GM12878 (cell line): ENCODE data around the gene PSME3.

Experiments used
- ATF7 ChIP-seq: fragments of 450-650 bp; IDR thresholded peaks from 2 replicates; pipeline ENCODE4 v1.6.1; 2016; ENCODE audit warnings: low read depth, mild to moderate bottlenecking
- CTCF ChIP-seq, 3 experiments: IDR thresholded peaks in 2 of 3; conservative IDR thresholded peaks in 1 of 3; 2 replicates each; pipeline ENCODE4 v1.5.1; 2011; ENCODE audit warnings: low read depth in 3 of 3, low read length in 3 of 3, mild to moderate bottlenecking in 3 of 3, control low read depth in 2 of 3, moderate library complexity in 2 of 3, inconsistent platforms in 1 of 3, mixed read lengths in 1 of 3; ENCODE audit not compliant: control insufficient read depth in 2 of 3, insufficient read depth in 1 of 3; ENCODE audit errors: extremely low read depth in 1 of 3
- EP300 ChIP-seq, 2 experiments: fragments of 150-350 bp in 1 of 2; IDR thresholded peaks; 2 replicates each; pipeline ENCODE4 v1.6.1; 2011 to 2012; ENCODE audit warnings: low read depth in 2 of 2, low read length in 2 of 2, borderline replicate concordance in 1 of 2, improper control_type of control experiment in 1 of 2, inconsistent platforms in 1 of 2; ENCODE audit not compliant: control insufficient read depth in 1 of 2
- FOXM1 ChIP-seq: IDR thresholded peaks from 2 replicates; pipeline ENCODE4 v1.6.1; 2012; ENCODE audit warnings: low read depth, mild to moderate bottlenecking, inconsistent platforms, low read length, moderate library complexity
- GABPA ChIP-seq: IDR thresholded peaks from 2 replicates; pipeline ENCODE4 v1.6.1; 2014; ENCODE audit warnings: antibody characterized with exemption, low read depth, mild to moderate bottlenecking, inconsistent platforms
- IRF4 ChIP-seq: IDR thresholded peaks from 2 replicates; pipeline ENCODE4 v1.6.1; 2011; ENCODE audit warnings: low read depth, low read length
- KLF5 ChIP-seq: fragments of 450-650 bp; IDR thresholded peaks from 2 replicates; pipeline ENCODE4 v1.6.1; 2014; ENCODE audit warnings: mild to moderate bottlenecking; ENCODE audit not compliant: partially characterized antibody
- SIN3A ChIP-seq: IDR thresholded peaks from 2 replicates; pipeline ENCODE4 v1.6.1; 2012; ENCODE audit warnings: low read depth, low read length, improper control_type of control experiment
- SUZ12 ChIP-seq: fragments of 200-600 bp; sonication (generic); IDR thresholded peaks from one replicate; pipeline ENCODE4 v1.6.1; 2018; ENCODE audit warnings: antibody characterized with exemption, mild to moderate bottlenecking; ENCODE audit not compliant: unreplicated experiment
- TCF7 ChIP-seq: IDR thresholded peaks from 2 replicates; pipeline ENCODE4 v1.6.1; 2014; ENCODE audit warnings: antibody characterized with exemption, borderline replicate concordance
- TF ChIP-seq, protein P1 (sequence below): fragments of 450-650 bp; formaldehyde crosslinking; IDR thresholded peaks from 2 replicates; pipeline ENCODE4 v1.4.0; 2020; ENCODE audit warnings: mild to moderate bottlenecking, moderate library complexity
- TF ChIP-seq, protein P2 (sequence below): IDR thresholded peaks from 2 replicates; pipeline ENCODE4 v1.6.1; 2012; ENCODE audit warnings: improper control_type of control experiment, low read depth, low read length; ENCODE audit not compliant: insufficient replicate concordance
- TF ChIP-seq, protein P3 (sequence below): fragments of 450-650 bp; IDR thresholded peaks from 2 replicates; pipeline ENCODE4 v1.6.1; 2018; ENCODE audit warnings: mild to moderate bottlenecking, low read depth, moderate library complexity; ENCODE audit not compliant: partially characterized antibody

- no peak for TF ChIP-seq ATF7
- TF ChIP-seq, protein P1, sequence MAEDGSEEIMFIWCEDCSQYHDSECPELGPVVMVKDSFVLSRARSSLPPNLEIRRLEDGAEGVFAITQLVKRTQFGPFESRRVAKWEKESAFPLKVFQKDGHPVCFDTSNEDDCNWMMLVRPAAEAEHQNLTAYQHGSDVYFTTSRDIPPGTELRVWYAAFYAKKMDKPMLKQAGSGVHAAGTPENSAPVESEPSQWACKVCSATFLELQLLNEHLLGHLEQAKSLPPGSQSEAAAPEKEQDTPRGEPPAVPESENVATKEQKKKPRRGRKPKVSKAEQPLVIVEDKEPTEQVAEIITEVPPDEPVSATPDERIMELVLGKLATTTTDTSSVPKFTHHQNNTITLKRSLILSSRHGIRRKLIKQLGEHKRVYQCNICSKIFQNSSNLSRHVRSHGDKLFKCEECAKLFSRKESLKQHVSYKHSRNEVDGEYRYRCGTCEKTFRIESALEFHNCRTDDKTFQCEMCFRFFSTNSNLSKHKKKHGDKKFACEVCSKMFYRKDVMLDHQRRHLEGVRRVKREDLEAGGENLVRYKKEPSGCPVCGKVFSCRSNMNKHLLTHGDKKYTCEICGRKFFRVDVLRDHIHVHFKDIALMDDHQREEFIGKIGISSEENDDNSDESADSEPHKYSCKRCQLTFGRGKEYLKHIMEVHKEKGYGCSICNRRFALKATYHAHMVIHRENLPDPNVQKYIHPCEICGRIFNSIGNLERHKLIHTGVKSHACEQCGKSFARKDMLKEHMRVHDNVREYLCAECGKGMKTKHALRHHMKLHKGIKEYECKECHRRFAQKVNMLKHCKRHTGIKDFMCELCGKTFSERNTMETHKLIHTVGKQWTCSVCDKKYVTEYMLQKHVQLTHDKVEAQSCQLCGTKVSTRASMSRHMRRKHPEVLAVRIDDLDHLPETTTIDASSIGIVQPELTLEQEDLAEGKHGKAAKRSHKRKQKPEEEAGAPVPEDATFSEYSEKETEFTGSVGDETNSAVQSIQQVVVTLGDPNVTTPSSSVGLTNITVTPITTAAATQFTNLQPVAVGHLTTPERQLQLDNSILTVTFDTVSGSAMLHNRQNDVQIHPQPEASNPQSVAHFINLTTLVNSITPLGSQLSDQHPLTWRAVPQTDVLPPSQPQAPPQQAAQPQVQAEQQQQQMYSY (CRISPR knock-in tag) = no peak
- TF ChIP-seq EP300 (IDR thresholded peaks at IDR 0.05; ENCODE audit: borderline replicate concordance in 1 of 2, control insufficient read depth in 1 of 2, low read depth in 2 of 2, low read length in 2 of 2) = no peak
- TF ChIP-seq, protein P2, sequence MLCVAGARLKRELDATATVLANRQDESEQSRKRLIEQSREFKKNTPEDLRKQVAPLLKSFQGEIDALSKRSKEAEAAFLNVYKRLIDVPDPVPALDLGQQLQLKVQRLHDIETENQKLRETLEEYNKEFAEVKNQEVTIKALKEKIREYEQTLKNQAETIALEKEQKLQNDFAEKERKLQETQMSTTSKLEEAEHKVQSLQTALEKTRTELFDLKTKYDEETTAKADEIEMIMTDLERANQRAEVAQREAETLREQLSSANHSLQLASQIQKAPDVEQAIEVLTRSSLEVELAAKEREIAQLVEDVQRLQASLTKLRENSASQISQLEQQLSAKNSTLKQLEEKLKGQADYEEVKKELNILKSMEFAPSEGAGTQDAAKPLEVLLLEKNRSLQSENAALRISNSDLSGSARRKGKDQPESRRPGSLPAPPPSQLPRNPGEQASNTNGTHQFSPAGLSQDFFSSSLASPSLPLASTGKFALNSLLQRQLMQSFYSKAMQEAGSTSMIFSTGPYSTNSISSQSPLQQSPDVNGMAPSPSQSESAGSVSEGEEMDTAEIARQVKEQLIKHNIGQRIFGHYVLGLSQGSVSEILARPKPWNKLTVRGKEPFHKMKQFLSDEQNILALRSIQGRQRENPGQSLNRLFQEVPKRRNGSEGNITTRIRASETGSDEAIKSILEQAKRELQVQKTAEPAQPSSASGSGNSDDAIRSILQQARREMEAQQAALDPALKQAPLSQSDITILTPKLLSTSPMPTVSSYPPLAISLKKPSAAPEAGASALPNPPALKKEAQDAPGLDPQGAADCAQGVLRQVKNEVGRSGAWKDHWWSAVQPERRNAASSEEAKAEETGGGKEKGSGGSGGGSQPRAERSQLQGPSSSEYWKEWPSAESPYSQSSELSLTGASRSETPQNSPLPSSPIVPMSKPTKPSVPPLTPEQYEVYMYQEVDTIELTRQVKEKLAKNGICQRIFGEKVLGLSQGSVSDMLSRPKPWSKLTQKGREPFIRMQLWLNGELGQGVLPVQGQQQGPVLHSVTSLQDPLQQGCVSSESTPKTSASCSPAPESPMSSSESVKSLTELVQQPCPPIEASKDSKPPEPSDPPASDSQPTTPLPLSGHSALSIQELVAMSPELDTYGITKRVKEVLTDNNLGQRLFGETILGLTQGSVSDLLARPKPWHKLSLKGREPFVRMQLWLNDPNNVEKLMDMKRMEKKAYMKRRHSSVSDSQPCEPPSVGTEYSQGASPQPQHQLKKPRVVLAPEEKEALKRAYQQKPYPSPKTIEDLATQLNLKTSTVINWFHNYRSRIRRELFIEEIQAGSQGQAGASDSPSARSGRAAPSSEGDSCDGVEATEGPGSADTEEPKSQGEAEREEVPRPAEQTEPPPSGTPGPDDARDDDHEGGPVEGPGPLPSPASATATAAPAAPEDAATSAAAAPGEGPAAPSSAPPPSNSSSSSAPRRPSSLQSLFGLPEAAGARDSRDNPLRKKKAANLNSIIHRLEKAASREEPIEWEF = no peak
- TF ChIP-seq, protein P3, sequence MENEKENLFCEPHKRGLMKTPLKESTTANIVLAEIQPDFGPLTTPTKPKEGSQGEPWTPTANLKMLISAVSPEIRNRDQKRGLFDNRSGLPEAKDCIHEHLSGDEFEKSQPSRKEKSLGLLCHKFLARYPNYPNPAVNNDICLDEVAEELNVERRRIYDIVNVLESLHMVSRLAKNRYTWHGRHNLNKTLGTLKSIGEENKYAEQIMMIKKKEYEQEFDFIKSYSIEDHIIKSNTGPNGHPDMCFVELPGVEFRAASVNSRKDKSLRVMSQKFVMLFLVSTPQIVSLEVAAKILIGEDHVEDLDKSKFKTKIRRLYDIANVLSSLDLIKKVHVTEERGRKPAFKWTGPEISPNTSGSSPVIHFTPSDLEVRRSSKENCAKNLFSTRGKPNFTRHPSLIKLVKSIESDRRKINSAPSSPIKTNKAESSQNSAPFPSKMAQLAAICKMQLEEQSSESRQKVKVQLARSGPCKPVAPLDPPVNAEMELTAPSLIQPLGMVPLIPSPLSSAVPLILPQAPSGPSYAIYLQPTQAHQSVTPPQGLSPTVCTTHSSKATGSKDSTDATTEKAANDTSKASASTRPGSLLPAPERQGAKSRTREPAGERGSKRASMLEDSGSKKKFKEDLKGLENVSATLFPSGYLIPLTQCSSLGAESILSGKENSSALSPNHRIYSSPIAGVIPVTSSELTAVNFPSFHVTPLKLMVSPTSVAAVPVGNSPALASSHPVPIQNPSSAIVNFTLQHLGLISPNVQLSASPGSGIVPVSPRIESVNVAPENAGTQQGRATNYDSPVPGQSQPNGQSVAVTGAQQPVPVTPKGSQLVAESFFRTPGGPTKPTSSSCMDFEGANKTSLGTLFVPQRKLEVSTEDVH = no peak
- TF ChIP-seq FOXM1 = no peak
- no peak for TF ChIP-seq KLF5
- no peak for TF ChIP-seq CTCF (IDR thresholded peaks at IDR 0.05 in 2 of 3, conservative IDR thresholded peaks at IDR 0.05 in 1 of 3; ENCODE audit: control insufficient read depth in 2 of 3, extremely low read depth in 1 of 3, insufficient read depth in 1 of 3, low read depth in 3 of 3, low read length in 3 of 3)
- TF ChIP-seq GABPA = no peak
- no peak for TF ChIP-seq SUZ12
- no peak for TF ChIP-seq IRF4
- TF ChIP-seq SIN3A = no peak
- TF ChIP-seq TCF7 = no peak
These were observed 50.8 kb downstream of the PSME3 start for GRCh38 chr17:42883802-42884558.
